Loucy (cell line): ENCODE data around the gene NRP1.

Experiments
- EZH2phosphoT487 ChIP-seq: fragments of 200-600 bp; IDR thresholded peaks from 2 replicates; pipeline ENCODE4 v1.6.1; 2018; ENCODE audit warnings: antibody characterized with exemption, mild to moderate bottlenecking, moderate library complexity, borderline replicate concordance
- TF ChIP-seq, protein P1 (sequence below): fragments of 200-600 bp; sonication (generic); conservative IDR thresholded peaks from 2 replicates; pipeline ENCODE4 v1.5.1; 2014; ENCODE audit warnings: mild to moderate bottlenecking, antibody characterized with exemption, low read length

DNA sequence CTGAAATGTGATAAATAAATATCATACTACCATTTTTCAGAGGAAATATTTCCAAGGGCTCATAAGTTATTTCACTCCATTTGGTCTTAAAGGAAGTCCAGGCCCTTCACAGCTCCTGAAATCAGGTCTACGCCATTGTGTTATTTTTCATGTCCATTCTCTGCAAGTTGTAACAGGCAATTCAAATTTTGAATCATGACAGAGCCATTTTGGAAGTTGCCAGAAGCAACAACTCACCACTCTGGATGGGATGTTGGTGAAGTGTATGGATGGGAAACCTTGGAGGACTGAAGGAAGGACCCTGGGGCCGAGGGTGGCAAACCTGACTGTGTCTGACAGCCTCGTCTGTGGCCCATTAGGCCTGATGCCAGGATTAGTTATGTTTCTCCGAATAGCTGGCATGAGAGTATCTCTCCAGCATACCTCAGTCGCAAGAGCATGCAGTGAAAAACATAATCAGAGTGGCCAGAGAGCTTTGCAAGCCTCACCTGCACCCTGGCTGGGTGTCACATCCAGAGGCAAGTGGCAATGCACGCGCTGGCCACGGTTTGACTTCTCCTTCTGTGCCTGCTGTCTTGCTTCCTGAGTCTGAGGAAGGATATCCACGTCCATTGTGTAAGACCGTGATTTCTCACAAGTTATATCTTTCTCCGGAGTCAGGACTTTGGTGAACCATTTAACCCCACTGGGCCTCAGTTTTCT lies 87.1 kb downstream of the NRP1 start:
- TF ChIP-seq, protein P1, sequence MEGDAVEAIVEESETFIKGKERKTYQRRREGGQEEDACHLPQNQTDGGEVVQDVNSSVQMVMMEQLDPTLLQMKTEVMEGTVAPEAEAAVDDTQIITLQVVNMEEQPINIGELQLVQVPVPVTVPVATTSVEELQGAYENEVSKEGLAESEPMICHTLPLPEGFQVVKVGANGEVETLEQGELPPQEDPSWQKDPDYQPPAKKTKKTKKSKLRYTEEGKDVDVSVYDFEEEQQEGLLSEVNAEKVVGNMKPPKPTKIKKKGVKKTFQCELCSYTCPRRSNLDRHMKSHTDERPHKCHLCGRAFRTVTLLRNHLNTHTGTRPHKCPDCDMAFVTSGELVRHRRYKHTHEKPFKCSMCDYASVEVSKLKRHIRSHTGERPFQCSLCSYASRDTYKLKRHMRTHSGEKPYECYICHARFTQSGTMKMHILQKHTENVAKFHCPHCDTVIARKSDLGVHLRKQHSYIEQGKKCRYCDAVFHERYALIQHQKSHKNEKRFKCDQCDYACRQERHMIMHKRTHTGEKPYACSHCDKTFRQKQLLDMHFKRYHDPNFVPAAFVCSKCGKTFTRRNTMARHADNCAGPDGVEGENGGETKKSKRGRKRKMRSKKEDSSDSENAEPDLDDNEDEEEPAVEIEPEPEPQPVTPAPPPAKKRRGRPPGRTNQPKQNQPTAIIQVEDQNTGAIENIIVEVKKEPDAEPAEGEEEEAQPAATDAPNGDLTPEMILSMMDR = no peak
- TF ChIP-seq EZH2phosphoT487 = no peak
